ENCODE data around the gene COL18A1.

COL18A1 gene

GRCh38 chr21:45480701-45481500, 75.9 kb downstream of the COL18A1 start:
- no peak for DNase-seq (ENCODE audit: low read depth)

- DNase-seq (ENCODE audit: low read depth): no peak
Observed at GRCh38 chr21:45481566-45481965, 76.6 kb downstream of the COL18A1 start.

GRCh38 chr21:45481977-45482898, 77.3 kb downstream of the COL18A1 start:
- DNase-seq (ENCODE audit: low read depth): no peak

GRCh38 chr21:45482899-45483821, 78.2 kb downstream of the COL18A1 start:
- no peak for DNase-seq (ENCODE audit: low read depth)

GRCh38 chr21:45484318-45484717, 79.4 kb downstream of the COL18A1 start:
- DNase-seq (ENCODE audit: low read depth): no peak

- DNase-seq (ENCODE audit: low read depth): no peak
Observed at GRCh38 chr21:45485686-45486442, 80.9 kb downstream of the COL18A1 start.

GRCh38 chr21:45486443-45487160, 81.6 kb downstream of the COL18A1 start:
- no peak for DNase-seq (ENCODE audit: low read depth)

GRCh38 chr21:45487161-45487806, 82.3 kb downstream of the COL18A1 start:
- DNase-seq (ENCODE audit: low read depth): no peak

GRCh38 chr21:45487891-45488600, 83.1 kb downstream of the COL18A1 start:
- DNase-seq (ENCODE audit: low read depth): no peak

- no peak for DNase-seq (ENCODE audit: low read depth)
Observed at GRCh38 chr21:45488931-45489721, 84.2 kb downstream of the COL18A1 start.

- no peak for DNase-seq (ENCODE audit: low read depth)
Observed at GRCh38 chr21:45489722-45489982, 84.7 kb downstream of the COL18A1 start.

- DNase-seq (ENCODE audit: low read depth): no peak
Observed at GRCh38 chr21:45490049-45490731, 85.2 kb downstream of the COL18A1 start.

GRCh38 chr21:45491056-45491455, 86.1 kb downstream of the COL18A1 start:
- DNase-seq (ENCODE audit: low read depth): no peak

- no peak for DNase-seq (ENCODE audit: low read depth)
Observed at GRCh38 chr21:45491623-45492022, 86.7 kb downstream of the COL18A1 start.

GRCh38 chr21:45492765-45493164, 87.8 kb downstream of the COL18A1 start:
- no peak for DNase-seq (ENCODE audit: low read depth)

GRCh38 chr21:45493401-45494001, 88.5 kb downstream of the COL18A1 start:
- no peak for DNase-seq (ENCODE audit: low read depth)

GRCh38 chr21:45494135-45494850, 89.3 kb downstream of the COL18A1 start:
- DNase-seq (ENCODE audit: low read depth): no peak

Measured in stimulated activated CD8-positive, alpha-beta memory T cell treated with anti-CD3 and anti-CD28 coated beads, Interleukin-15, amount 100 ng/mL, for 24 hours (primary cell).